ENCODE measurements around the gene VAPB.

- no peak for TF ChIP-seq CTCF (IDR thresholded peaks at IDR 0.05)
- no peak for TF ChIP-seq POLR2A (IDR thresholded peaks at IDR 0.05)
These were observed 4.3 kb downstream of the VAPB start for GRCh38 chr20:58393299-58393698.
